ENCODE measurements around the gene PARD3B. TPM values are rescaled to one million over a fixed set of nuclear protein-coding genes. Genes with fewer than 3 reads are reported as not detected.

PARD3B gene
- total RNA-seq, 1 experiment from 2014 or later = 7.6 TPM

DNA sequence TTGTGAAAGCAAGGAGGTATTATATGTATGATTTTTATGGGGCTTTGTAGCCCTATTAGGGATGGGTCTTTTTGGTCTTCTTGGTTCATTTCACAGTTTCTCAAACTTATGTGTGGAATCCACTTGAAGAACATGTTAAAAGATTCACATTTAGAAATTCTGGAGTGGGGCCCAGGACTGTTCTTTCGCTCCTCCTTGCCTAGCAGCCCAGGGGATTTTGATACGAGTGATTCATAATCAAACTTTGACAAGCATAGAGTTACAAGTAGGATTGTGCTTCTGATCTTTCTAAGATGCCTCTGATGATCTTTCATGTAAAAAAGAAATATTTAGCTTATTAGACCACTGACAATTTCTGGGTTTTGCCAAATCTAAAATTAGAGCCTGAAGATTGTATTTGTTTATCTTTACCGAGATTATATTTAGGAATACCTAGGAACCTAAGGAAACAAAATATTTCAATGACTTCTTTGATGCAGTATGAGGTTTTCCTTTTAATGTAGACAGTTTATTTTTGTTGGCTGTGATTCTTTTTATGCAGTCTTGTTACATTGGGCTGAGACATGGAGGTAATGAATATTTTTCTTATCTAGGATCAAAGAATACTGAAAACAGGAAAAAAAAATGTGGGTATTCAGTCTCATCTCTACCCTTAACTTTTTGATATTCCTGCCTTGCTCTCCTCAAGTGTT lies 324.0 kb downstream of the PARD3B start:
- H3K36me3 ChIP-seq (ENCODE audit: low read depth) = no peaks in the 10 kb centered on the region
- TF ChIP-seq, protein P1, sequence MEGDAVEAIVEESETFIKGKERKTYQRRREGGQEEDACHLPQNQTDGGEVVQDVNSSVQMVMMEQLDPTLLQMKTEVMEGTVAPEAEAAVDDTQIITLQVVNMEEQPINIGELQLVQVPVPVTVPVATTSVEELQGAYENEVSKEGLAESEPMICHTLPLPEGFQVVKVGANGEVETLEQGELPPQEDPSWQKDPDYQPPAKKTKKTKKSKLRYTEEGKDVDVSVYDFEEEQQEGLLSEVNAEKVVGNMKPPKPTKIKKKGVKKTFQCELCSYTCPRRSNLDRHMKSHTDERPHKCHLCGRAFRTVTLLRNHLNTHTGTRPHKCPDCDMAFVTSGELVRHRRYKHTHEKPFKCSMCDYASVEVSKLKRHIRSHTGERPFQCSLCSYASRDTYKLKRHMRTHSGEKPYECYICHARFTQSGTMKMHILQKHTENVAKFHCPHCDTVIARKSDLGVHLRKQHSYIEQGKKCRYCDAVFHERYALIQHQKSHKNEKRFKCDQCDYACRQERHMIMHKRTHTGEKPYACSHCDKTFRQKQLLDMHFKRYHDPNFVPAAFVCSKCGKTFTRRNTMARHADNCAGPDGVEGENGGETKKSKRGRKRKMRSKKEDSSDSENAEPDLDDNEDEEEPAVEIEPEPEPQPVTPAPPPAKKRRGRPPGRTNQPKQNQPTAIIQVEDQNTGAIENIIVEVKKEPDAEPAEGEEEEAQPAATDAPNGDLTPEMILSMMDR (conservative IDR thresholded peaks at IDR 0.05) = no peak
- no peak for TF ChIP-seq EZH2 (IDR thresholded peaks at IDR 0.05; ENCODE audit: low read depth)
- no peaks in the 10 kb centered on the region for H3K9me2 ChIP-seq (ENCODE audit: insufficient read depth)
- no peaks in the 10 kb centered on the region for H3K9me3 ChIP-seq (ENCODE audit: insufficient read depth, low read depth)
- H3K27ac ChIP-seq = no peak overlapping the region
- DNase-seq = no peak
- H3K4me3 ChIP-seq = no peak overlapping the region
- H3K4me2 ChIP-seq = no peak overlapping the region
- no peaks in the 10 kb centered on the region for H3F3A ChIP-seq (ENCODE audit: insufficient read depth, low read depth)
- ChIA-PET CTCF (no interaction called here), POLR2A (ENCODE audit: unreplicated experiment) (no interaction called here)
- intact Hi-C loops (cut with micrococcal nuclease; ENCODE audit: unreplicated experiment) = no loop called here
- H3K4me1 ChIP-seq (replicated peaks; ENCODE audit: insufficient read depth) = no peaks in the 10 kb centered on the region
- H4K20me1 ChIP-seq (ENCODE audit: insufficient read depth) = no peaks in the 10 kb centered on the region
- H2AFZ ChIP-seq = no peak overlapping the region
- no TSS peak for BruUV-seq (replicated peaks)
- H3K27me3 ChIP-seq (ENCODE audit: insufficient read depth, low read depth) = no peaks in the 10 kb centered on the region
- no peaks in the 10 kb centered on the region for H3K79me2 ChIP-seq (ENCODE audit: low read depth)

GRCh38 chr2:204870053-204870452 lies 324.8 kb downstream of the PARD3B start:
- H3K36me3 ChIP-seq (ENCODE audit: low read depth) = no peaks in the 10 kb centered on the region
- ChIA-PET POLR2A (ENCODE audit: unreplicated experiment) (no interaction called here), CTCF (no interaction called here)
- no peak overlapping the region for H3K4me3 ChIP-seq
- no peak for TF ChIP-seq EZH2 (IDR thresholded peaks at IDR 0.05; ENCODE audit: low read depth)
- TF ChIP-seq, protein P1 (conservative IDR thresholded peaks at IDR 0.05) = no peak
- H3K9me3 ChIP-seq (ENCODE audit: insufficient read depth, low read depth) = no peaks in the 10 kb centered on the region
- intact Hi-C loops (cut with micrococcal nuclease; ENCODE audit: unreplicated experiment) = no loop called here
- no TSS peak for BruUV-seq (replicated peaks)
- DNase-seq = no peak
- H3F3A ChIP-seq (ENCODE audit: insufficient read depth, low read depth) = no peaks in the 10 kb centered on the region
- H4K20me1 ChIP-seq (ENCODE audit: insufficient read depth) = no peaks in the 10 kb centered on the region
- H3K9me2 ChIP-seq (ENCODE audit: insufficient read depth) = no peaks in the 10 kb centered on the region
- H2AFZ ChIP-seq = no peak overlapping the region
- no peaks in the 10 kb centered on the region for H3K4me1 ChIP-seq (replicated peaks; ENCODE audit: insufficient read depth)
- no peak overlapping the region for H3K4me2 ChIP-seq
- H3K27ac ChIP-seq = no peak overlapping the region
- H3K79me2 ChIP-seq (ENCODE audit: low read depth) = no peaks in the 10 kb centered on the region
- H3K27me3 ChIP-seq (ENCODE audit: insufficient read depth, low read depth) = no peaks in the 10 kb centered on the region

DNA sequence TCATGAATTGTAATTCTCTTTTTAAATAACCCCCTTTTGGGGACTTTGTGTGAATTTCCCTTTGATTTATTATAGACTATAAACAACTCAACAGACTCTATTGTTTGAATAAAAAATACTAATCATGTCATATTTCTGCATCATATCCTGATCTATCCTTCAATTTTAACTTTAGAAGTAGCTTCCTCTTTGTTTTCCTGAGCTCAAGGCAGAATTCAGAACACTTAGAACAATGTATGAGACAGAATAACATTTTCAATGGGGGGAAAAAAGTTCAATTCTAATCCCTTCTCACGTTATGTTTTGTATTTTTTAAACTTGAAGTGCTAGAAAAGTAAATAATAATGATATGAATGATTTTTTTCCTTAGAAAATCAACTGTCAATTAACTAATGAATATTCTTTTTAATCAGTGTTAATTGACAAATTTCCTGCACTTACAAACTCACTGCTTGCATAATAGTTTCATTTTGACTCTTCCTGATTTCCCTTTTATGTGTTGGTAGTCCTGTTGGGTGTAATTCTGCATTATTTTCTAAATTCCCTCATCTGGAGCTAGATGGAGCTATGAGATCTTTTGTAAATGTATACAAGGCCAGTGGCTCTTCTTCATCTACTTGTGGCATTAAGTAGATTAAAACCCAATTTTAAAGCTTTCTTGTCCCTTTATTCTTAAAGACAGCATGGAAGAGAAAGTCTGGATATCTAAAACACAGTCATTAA lies 326.1 kb downstream of the PARD3B start:
- Histone ChIP-seq H3K9me2 (ENCODE audit: insufficient read depth) (no peaks in the 10 kb centered on the region), H3K79me2 (ENCODE audit: low read depth) (no peaks in the 10 kb centered on the region), H3K9me3 (ENCODE audit: insufficient read depth, low read depth) (no peaks in the 10 kb centered on the region), H3K4me2 (no peak overlapping the region), H3K4me3 (no peak overlapping the region), H3K4me1 (replicated peaks; ENCODE audit: insufficient read depth) (no peaks in the 10 kb centered on the region), H4K20me1 (ENCODE audit: insufficient read depth) (no peaks in the 10 kb centered on the region), H3F3A (ENCODE audit: insufficient read depth, low read depth) (no peaks in the 10 kb centered on the region), H2AFZ (no peak overlapping the region), H3K27ac (no peak overlapping the region), H3K36me3 (ENCODE audit: low read depth) (no peaks in the 10 kb centered on the region), H3K27me3 (ENCODE audit: insufficient read depth, low read depth) (no peaks in the 10 kb centered on the region)
- intact Hi-C loops (cut with micrococcal nuclease; ENCODE audit: unreplicated experiment) = loop anchor here (1.0 kb wide), 1 partner anchor 805 kb away; no protein-coding TSS in a partner anchor
- TF ChIP-seq EZH2 (IDR thresholded peaks at IDR 0.05; ENCODE audit: low read depth) = no peak
- TF ChIP-seq, protein P1 (conservative IDR thresholded peaks at IDR 0.05) = peak; percentile 53
- no TSS peak for BruUV-seq (replicated peaks)
- DNase-seq = no peak
- ChIA-PET CTCF (no interaction called here), POLR2A (ENCODE audit: unreplicated experiment) (no interaction called here)

Data from PC-9 (cell line).